ENCODE measurements around the gene KCTD17.

KCTD17 gene

DNA sequence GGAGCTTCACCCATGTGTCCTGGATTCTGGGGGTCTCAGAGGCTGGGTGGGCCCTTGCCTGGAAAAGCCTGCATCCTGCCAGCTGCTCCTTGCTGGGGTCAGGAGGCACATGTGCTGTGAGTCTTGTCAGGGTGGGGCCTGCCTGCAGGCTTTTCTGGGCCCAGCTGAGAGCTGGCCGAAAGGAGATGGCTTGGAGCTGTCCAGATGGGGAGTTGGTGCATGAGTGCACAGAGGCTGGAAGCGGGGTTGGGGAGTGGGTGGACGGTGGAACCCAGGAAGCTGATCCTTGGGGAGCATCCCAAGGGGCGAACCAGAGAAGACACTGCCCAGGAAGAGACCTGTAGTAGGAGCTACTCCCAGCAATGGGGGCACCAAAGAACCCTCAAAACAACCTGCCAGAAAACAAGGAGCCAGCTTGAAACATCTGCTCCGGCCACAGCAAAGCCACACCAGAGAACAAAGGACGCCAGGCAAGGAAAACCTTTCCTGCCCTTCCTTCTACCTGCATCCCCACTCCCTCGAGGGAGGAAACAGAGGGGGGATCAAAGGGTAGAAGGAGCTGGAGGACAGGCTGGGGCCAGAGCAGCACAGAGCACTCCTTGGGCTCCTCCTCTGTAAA is 8.2 kb upstream of the KCTD17 start:
- no peaks in the 10 kb centered on the region for H3F3A ChIP-seq (ENCODE audit: low read depth)
- no peaks in the 10 kb centered on the region for H3K36me3 ChIP-seq (ENCODE audit: insufficient read depth, low read length)
- H3K9me3 ChIP-seq (ENCODE audit: insufficient read depth, low read depth, low read length), result no peaks in the 10 kb centered on the region
- no peaks in the 10 kb centered on the region for H3K9me2 ChIP-seq (replicated peaks; ENCODE audit: low read depth, low read length)
- H3K79me2 ChIP-seq (ENCODE audit: insufficient read depth, low read length), result no peaks in the 10 kb centered on the region
- H3K4me3 ChIP-seq (ENCODE audit: low read length, poor library complexity, severe bottlenecking), result no peak overlapping the region
- H3K4me2 ChIP-seq (ENCODE audit: low read depth, low read length, poor library complexity, severe bottlenecking), result no peak overlapping the region
- H3K27me3 ChIP-seq (ENCODE audit: insufficient read depth, low read length, poor library complexity, severe bottlenecking), result no peaks in the 10 kb centered on the region
- no peak overlapping the region for H3K9ac ChIP-seq (ENCODE audit: low read depth, low read length, poor library complexity, severe bottlenecking)
- H2AFZ ChIP-seq (ENCODE audit: low read length), result no peak overlapping the region
- peaks cover 6% of the 10 kb centered on the region for H3K4me1 ChIP-seq (ENCODE audit: insufficient read depth, low read length, poor library complexity, severe bottlenecking)
- no peaks in the 10 kb centered on the region for H4K20me1 ChIP-seq (ENCODE audit: insufficient read depth, low read length, poor library complexity, severe bottlenecking)
- TF ChIP-seq, protein P1, sequence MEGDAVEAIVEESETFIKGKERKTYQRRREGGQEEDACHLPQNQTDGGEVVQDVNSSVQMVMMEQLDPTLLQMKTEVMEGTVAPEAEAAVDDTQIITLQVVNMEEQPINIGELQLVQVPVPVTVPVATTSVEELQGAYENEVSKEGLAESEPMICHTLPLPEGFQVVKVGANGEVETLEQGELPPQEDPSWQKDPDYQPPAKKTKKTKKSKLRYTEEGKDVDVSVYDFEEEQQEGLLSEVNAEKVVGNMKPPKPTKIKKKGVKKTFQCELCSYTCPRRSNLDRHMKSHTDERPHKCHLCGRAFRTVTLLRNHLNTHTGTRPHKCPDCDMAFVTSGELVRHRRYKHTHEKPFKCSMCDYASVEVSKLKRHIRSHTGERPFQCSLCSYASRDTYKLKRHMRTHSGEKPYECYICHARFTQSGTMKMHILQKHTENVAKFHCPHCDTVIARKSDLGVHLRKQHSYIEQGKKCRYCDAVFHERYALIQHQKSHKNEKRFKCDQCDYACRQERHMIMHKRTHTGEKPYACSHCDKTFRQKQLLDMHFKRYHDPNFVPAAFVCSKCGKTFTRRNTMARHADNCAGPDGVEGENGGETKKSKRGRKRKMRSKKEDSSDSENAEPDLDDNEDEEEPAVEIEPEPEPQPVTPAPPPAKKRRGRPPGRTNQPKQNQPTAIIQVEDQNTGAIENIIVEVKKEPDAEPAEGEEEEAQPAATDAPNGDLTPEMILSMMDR (conservative IDR thresholded peaks at IDR 0.05; ENCODE audit: low read length), result no peak
- no peak for TF ChIP-seq EZH2phosphoT487 (IDR thresholded peaks at IDR 0.05; ENCODE audit: borderline replicate concordance)

- Histone ChIP-seq H3K9me2 (replicated peaks; ENCODE audit: low read depth, low read length) (no peaks in the 10 kb centered on the region), H3K9ac (ENCODE audit: low read depth, low read length, poor library complexity, severe bottlenecking) (no peak overlapping the region), H4K20me1 (ENCODE audit: insufficient read depth, low read length, poor library complexity, severe bottlenecking) (no peaks in the 10 kb centered on the region), H3K4me1 (ENCODE audit: insufficient read depth, low read length, poor library complexity, severe bottlenecking) (peaks cover 6% of the 10 kb centered on the region), H3F3A (ENCODE audit: low read depth) (no peaks in the 10 kb centered on the region), H3K4me3 (ENCODE audit: low read length, poor library complexity, severe bottlenecking) (no peak overlapping the region), H3K79me2 (ENCODE audit: insufficient read depth, low read length) (no peaks in the 10 kb centered on the region), H3K4me2 (ENCODE audit: low read depth, low read length, poor library complexity, severe bottlenecking) (no peak overlapping the region), H3K27me3 (ENCODE audit: insufficient read depth, low read length, poor library complexity, severe bottlenecking) (no peaks in the 10 kb centered on the region), H3K36me3 (ENCODE audit: insufficient read depth, low read length) (no peaks in the 10 kb centered on the region), H3K9me3 (ENCODE audit: insufficient read depth, low read depth, low read length) (no peaks in the 10 kb centered on the region), H2AFZ (ENCODE audit: low read length) (no peak overlapping the region)
- TF ChIP-seq, protein P1 (conservative IDR thresholded peaks at IDR 0.05; ENCODE audit: low read length), result peak; percentile 73
- no peak for TF ChIP-seq EZH2phosphoT487 (IDR thresholded peaks at IDR 0.05; ENCODE audit: borderline replicate concordance)
Observed at GRCh38 chr22:37043828-37044538, 7.6 kb upstream of the KCTD17 start.

GRCh38 chr22:37044634-37045625 is 6.6 kb upstream of the KCTD17 start:
- no peak overlapping the region for H3K9ac ChIP-seq (ENCODE audit: low read depth, low read length, poor library complexity, severe bottlenecking)
- no peak overlapping the region for H2AFZ ChIP-seq (ENCODE audit: low read length)
- no peak overlapping the region for H3K4me2 ChIP-seq (ENCODE audit: low read depth, low read length, poor library complexity, severe bottlenecking)
- no peaks in the 10 kb centered on the region for H3K9me2 ChIP-seq (replicated peaks; ENCODE audit: low read depth, low read length)
- TF ChIP-seq, protein P1 (conservative IDR thresholded peaks at IDR 0.05; ENCODE audit: low read length), result no peak
- no peaks in the 10 kb centered on the region for H3K9me3 ChIP-seq (ENCODE audit: insufficient read depth, low read depth, low read length)
- peaks cover 6% of the 10 kb centered on the region for H3K4me1 ChIP-seq (ENCODE audit: insufficient read depth, low read length, poor library complexity, severe bottlenecking)
- no peak overlapping the region for H3K4me3 ChIP-seq (ENCODE audit: low read length, poor library complexity, severe bottlenecking)
- no peaks in the 10 kb centered on the region for H3K27me3 ChIP-seq (ENCODE audit: insufficient read depth, low read length, poor library complexity, severe bottlenecking)
- no peaks in the 10 kb centered on the region for H4K20me1 ChIP-seq (ENCODE audit: insufficient read depth, low read length, poor library complexity, severe bottlenecking)
- no peaks in the 10 kb centered on the region for H3K36me3 ChIP-seq (ENCODE audit: insufficient read depth, low read length)
- no peaks in the 10 kb centered on the region for H3F3A ChIP-seq (ENCODE audit: low read depth)
- no peaks in the 10 kb centered on the region for H3K79me2 ChIP-seq (ENCODE audit: insufficient read depth, low read length)

All from Loucy (cell line).